HUDEP-2 (cell line): Measurements from ENCODE around the gene KCTD16.

ENCODE experiments used
- DNase-seq, 76 experiments: peaks; one replicate each; lab custom pipeline; 2025; ENCODE audit not compliant: unreplicated experiment in 76 of 76; lab: John Stamatoyannopoulos, UW

Gene KCTD16

GRCh38 chr5:144390133-144390532, 219.5 kb downstream of the KCTD16 start:
- DNase-seq = no peak

- no peak for DNase-seq
Measured at GRCh38 chr5:144391044-144391443, 220.4 kb downstream of the KCTD16 start.

- no peak for DNase-seq
Measured at GRCh38 chr5:144393641-144394435, 223.2 kb downstream of the KCTD16 start.

GRCh38 chr5:144395704-144396103, 225.0 kb downstream of the KCTD16 start:
- DNase-seq = no peak

- DNase-seq = no peak
Measured at GRCh38 chr5:144403058-144403457, 232.4 kb downstream of the KCTD16 start.

GRCh38 chr5:144403817-144404420, 233.2 kb downstream of the KCTD16 start:
- no peak for DNase-seq

- no peak for DNase-seq
Measured at GRCh38 chr5:144404672-144405071, 234.0 kb downstream of the KCTD16 start.

GRCh38 chr5:144405991-144406390, 235.3 kb downstream of the KCTD16 start:
- no peak for DNase-seq

GRCh38 chr5:144406442-144406841, 235.8 kb downstream of the KCTD16 start:
- no peak for DNase-seq

GRCh38 chr5:144414202-144415029, 243.7 kb downstream of the KCTD16 start:
- no peak for DNase-seq

GRCh38 chr5:144416196-144416595, 245.5 kb downstream of the KCTD16 start:
- DNase-seq = no peak

- no peak for DNase-seq
Measured at GRCh38 chr5:144418719-144419118, 248.0 kb downstream of the KCTD16 start.

GRCh38 chr5:144421411-144421810, 250.7 kb downstream of the KCTD16 start:
- DNase-seq = no peak

GRCh38 chr5:144422018-144422727, 251.5 kb downstream of the KCTD16 start:
- no peak for DNase-seq

- no peak for DNase-seq
Measured at GRCh38 chr5:144427866-144428265, 257.2 kb downstream of the KCTD16 start.

- no peak for DNase-seq
Measured at GRCh38 chr5:144428326-144428725, 257.7 kb downstream of the KCTD16 start.

GRCh38 chr5:144429405-144429804, 258.7 kb downstream of the KCTD16 start:
- DNase-seq = no peak

- DNase-seq = no peak
Measured at GRCh38 chr5:144429905-144430304, 259.2 kb downstream of the KCTD16 start.

- no peak for DNase-seq
Measured at GRCh38 chr5:144433140-144433822, 262.6 kb downstream of the KCTD16 start.

GRCh38 chr5:144433893-144434292, 263.2 kb downstream of the KCTD16 start:
- DNase-seq = no peak
